H1 (cell line): ENCODE measurements around the gene DYNLRB1. TPM values are rescaled to one million over a fixed set of nuclear protein-coding genes. Genes with fewer than 3 reads are reported as not detected.

Experiments
- FOSL1 ChIP-seq: IDR thresholded peaks from 2 replicates; pipeline ENCODE4 v1.6.1; 2011; ENCODE audit warnings: mild to moderate bottlenecking, low read depth, low read length, moderate library complexity; ENCODE audit not compliant: insufficient read depth
- RXRA ChIP-seq: IDR thresholded peaks from 2 replicates; pipeline ENCODE4 v1.6.1; 2011; ENCODE audit warnings: low read depth, mild to moderate bottlenecking, low read length, moderate library complexity; ENCODE audit not compliant: insufficient read depth
- SP4 ChIP-seq: IDR thresholded peaks from 2 replicates; pipeline ENCODE4 v1.6.1; 2012; ENCODE audit warnings: low read length, inconsistent platforms
- polyA plus RNA-seq, 7 experiments: library from polyadenylated mRNA; depleted of rRNA in 3 of 7; stranded (reverse) in 5 of 7; unstranded in 2 of 7; fragments of >200 nt in 5 of 7; fragments of 200-250 nt in 2 of 7; gene quantifications; 1 replicate in 5 of 7; 2 replicates in 1 of 7; 4 replicates in 1 of 7; pipeline versions ENCODE4 v1.2.1 to v1.2.3, GENCODE V29; 2011 to 2013; ENCODE audit warnings: missing spikeins in 2 of 7, mixed read lengths in 2 of 7
- total RNA-seq: library from RNA; stranded (reverse); fragmentation: NEBNext Ultra II Directional; extraction: Animal tissue kit (Norgen Biotek cat#: 25700); gene quantifications from 2 replicates; pipeline ENCODE4 v1.2.1, GENCODE V29; 2021

The DYNLRB1 gene
- total and polyA plus RNA-seq, 2 of the 8 experiments (the other 6 are each of a cell fraction or from before 2014, with no cell fraction given), result 109 to 214 TPM

DNA sequence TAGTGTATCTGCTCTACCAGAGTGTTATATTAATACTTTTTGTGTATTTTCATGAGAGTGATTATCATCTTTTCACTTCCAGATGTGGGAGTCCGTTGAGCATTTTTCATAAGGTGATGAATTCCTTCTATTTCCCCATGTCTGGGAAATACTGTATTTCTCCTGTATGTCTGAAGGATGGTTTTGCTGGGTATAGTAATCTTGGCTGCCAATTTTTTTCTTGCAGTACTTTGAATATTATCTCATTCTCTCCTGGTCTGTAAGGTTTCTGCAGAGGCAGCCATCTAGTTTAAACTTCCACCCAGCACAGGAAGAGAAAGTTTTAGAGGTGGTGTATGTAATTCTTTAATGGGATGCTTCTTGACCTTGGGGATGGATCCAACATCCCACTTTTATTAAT, 15.4 kb upstream of the DYNLRB1 start (continued):
- TF ChIP-seq SP4 (no peak), FOSL1 (no peak), RXRA (no peak)
- TF ChIP-seq, all 59 proteins: peak for 0
